LNCaP clone FGC (cell line): ENCODE measurements around the gene DNAH7.

ENCODE experiments used
- DNase-seq: peaks from one replicate; pipeline ENCODE4 v3.0.0-alpha.2; 2011; ENCODE audit warnings: low read depth
- H3K4me3 ChIP-seq: 2 replicates; pipeline ENCODE4 v1.5.1; 2011; ENCODE audit warnings: mild to moderate bottlenecking, low read depth, low read length, control low read depth
- TF ChIP-seq, protein P1 (sequence below): IDR thresholded peaks from 2 replicates; pipeline ENCODE4 v1.5.1; 2012; ENCODE audit warnings: mild to moderate bottlenecking; ENCODE audit not compliant: control insufficient read depth, insufficient read depth; ENCODE audit errors: extremely low read depth

Gene DNAH7

GRCh38 chr2:195909926-195910325 lies 158.7 kb downstream of the DNAH7 start:
- no peak for DNase-seq
- H3K4me3 ChIP-seq: no peak overlapping the region
- TF ChIP-seq, protein P1, sequence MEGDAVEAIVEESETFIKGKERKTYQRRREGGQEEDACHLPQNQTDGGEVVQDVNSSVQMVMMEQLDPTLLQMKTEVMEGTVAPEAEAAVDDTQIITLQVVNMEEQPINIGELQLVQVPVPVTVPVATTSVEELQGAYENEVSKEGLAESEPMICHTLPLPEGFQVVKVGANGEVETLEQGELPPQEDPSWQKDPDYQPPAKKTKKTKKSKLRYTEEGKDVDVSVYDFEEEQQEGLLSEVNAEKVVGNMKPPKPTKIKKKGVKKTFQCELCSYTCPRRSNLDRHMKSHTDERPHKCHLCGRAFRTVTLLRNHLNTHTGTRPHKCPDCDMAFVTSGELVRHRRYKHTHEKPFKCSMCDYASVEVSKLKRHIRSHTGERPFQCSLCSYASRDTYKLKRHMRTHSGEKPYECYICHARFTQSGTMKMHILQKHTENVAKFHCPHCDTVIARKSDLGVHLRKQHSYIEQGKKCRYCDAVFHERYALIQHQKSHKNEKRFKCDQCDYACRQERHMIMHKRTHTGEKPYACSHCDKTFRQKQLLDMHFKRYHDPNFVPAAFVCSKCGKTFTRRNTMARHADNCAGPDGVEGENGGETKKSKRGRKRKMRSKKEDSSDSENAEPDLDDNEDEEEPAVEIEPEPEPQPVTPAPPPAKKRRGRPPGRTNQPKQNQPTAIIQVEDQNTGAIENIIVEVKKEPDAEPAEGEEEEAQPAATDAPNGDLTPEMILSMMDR: no peak

DNA sequence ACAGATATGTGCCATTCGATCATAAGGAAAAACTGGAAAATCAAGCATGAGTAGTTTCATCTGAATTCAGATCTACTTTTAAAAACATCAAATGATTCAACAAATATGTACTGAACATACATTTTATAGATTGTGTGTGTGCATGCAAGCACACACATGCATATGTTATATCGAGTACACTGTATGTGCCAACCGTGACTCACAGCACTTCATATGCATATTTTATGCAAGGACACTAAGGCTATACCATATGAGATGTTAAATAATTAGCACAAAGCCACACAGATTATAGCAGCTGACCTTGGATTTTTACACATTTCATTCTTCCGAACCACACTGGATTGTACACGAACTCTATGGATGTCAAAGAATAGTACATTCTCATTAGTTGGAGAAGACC lies 161.2 kb downstream of the DNAH7 start:
- no peak for DNase-seq
- TF ChIP-seq, protein P1: no peak
- no peak overlapping the region for H3K4me3 ChIP-seq

GRCh38 chr2:195903956-195904355 lies 164.7 kb downstream of the DNAH7 start:
- TF ChIP-seq, protein P1: no peak
- H3K4me3 ChIP-seq: no peak overlapping the region
- DNase-seq: no peak

DNA sequence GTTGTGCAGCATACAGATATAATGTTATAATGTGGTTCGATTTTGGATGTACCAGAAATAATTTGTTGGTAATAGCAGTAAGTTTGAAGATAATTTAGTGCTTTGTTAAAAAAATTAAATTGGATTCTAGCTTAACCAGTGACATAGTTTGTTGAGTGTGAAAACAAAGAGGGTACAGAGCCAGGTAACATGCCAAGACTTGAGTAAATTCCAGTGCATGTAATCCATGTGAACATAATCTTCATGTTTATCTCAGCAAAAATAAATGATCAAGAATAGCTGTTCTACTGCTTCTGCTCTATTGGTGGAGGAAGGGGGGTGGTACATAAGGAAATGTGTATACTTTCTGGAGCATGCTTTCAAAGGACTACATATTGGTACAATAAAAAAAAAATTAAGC lies 165.8 kb downstream of the DNAH7 start:
- no peak overlapping the region for H3K4me3 ChIP-seq
- no peak for DNase-seq
- TF ChIP-seq, protein P1: no peak

GRCh38 chr2:195899226-195899625 lies 169.4 kb downstream of the DNAH7 start:
- TF ChIP-seq, protein P1: no peak
- no peak overlapping the region for H3K4me3 ChIP-seq
- no peak for DNase-seq

DNA sequence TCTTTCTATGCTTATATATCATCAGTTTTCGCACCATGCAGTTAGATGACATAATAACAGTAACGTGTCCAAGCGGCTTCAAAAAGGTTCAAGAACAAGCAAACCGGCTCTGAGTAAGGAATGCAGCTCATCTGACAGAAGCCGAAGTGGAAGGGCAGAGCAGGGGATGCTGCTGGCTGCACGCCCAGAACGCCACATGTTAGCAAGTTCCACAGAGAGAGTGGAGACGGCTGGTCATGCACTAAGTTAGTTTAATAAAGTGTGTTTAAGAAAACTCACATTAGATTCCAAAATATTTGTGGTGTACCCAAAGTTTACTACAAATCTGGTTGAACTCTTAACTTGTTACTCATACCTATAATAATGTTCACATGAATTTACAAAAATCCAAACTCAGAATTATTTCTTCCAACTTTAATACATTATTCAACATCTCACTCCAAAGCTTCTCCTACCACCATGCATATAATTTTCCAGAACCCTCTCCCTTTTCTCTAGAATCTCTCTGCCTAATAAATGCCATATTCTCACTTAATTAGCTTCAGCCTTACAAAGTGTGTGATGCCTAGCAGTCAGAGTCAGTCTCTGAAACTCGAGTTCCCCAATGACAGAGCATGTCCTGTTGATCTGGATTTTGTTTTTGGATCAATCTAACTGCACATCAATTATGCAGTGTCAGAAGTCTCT lies 170.0 kb downstream of the DNAH7 start:
- peak; percentile 2 for DNase-seq
- TF ChIP-seq, protein P1: no peak
- H3K4me3 ChIP-seq: no peak overlapping the region

GRCh38 chr2:195891081-195891480 lies 177.6 kb downstream of the DNAH7 start:
- no peak for DNase-seq
- H3K4me3 ChIP-seq: no peak overlapping the region
- TF ChIP-seq, protein P1: no peak
